H1 (cell line): ENCODE data around the gene PRR5. TPM values are rescaled to one million over a fixed set of nuclear protein-coding genes. Genes with fewer than 3 reads are reported as not detected.

ENCODE experiments used
- CHD7 ChIP-seq: fragments of 300-600 bp; sonication (generic); IDR thresholded peaks from 2 replicates; pipeline ENCODE4 v1.7.1; 2012; ENCODE audit warnings: low read length, moderate library complexity, mild to moderate bottlenecking, inconsistent platforms; ENCODE audit not compliant: insufficient replicate concordance
- HDAC2 ChIP-seq, 2 experiments: fragments of 300-600 bp in 1 of 2; sonication (generic) in 1 of 2; IDR thresholded peaks; 2 replicates each; pipeline ENCODE4 v1.6.1; 2011 to 2012; ENCODE audit warnings: low read depth in 2 of 2, low read length in 2 of 2, mild to moderate bottlenecking in 2 of 2, moderate library complexity in 2 of 2, borderline replicate concordance in 1 of 2, inconsistent platforms in 1 of 2
- NANOG ChIP-seq: IDR thresholded peaks from 2 replicates; pipeline ENCODE4 v1.6.1; 2011; ENCODE audit warnings: low read length, low read depth, mild to moderate bottlenecking, inconsistent platforms; ENCODE audit not compliant: insufficient read depth, poor library complexity, severe bottlenecking
- PHF8 ChIP-seq: fragments of 200-600 bp; sonication (generic); conservative IDR thresholded peaks from 2 replicates; pipeline ENCODE4 v1.7.1; 2012; ENCODE audit warnings: low read depth, mild to moderate bottlenecking, inconsistent platforms, low read length, moderate library complexity
- POU5F1 ChIP-seq: IDR thresholded peaks from 2 replicates; pipeline ENCODE4 v1.6.1; 2011; ENCODE audit warnings: low read depth, mild to moderate bottlenecking, low read length, moderate library complexity
- SIN3A ChIP-seq, 2 experiments: IDR thresholded peaks in 1 of 2; conservative IDR thresholded peaks in 1 of 2; 2 replicates each; pipeline ENCODE4 v1.6.1; 2011 to 2012; ENCODE audit warnings: low read length in 2 of 2, improper control_type of control experiment in 1 of 2, low read depth in 1 of 2, mild to moderate bottlenecking in 1 of 2
- TEAD4 ChIP-seq: IDR thresholded peaks from 2 replicates; pipeline ENCODE4 v1.6.1; 2012; ENCODE audit warnings: low read depth, low read length, inconsistent platforms, mixed read lengths
- polyA plus RNA-seq, 7 experiments: library from polyadenylated mRNA; depleted of rRNA in 3 of 7; stranded (reverse) in 5 of 7; unstranded in 2 of 7; fragments of >200 nt in 5 of 7; fragments of 200-250 nt in 2 of 7; gene quantifications; 1 replicate in 5 of 7; 2 replicates in 1 of 7; 4 replicates in 1 of 7; pipeline versions ENCODE4 v1.2.1 to v1.2.3, GENCODE V29; 2011 to 2013; ENCODE audit warnings: missing spikeins in 2 of 7, mixed read lengths in 2 of 7
- total RNA-seq: library from RNA; stranded (reverse); fragmentation: NEBNext Ultra II Directional; extraction: Animal tissue kit (Norgen Biotek cat#: 25700); gene quantifications from 2 replicates; pipeline ENCODE4 v1.2.1, GENCODE V29; 2021

The PRR5 gene
- total and polyA plus RNA-seq, 2 of the 8 experiments (the other 6 are each of a cell fraction or from before 2014, with no cell fraction given), result 16.5 to 25.7 TPM

GRCh38 chr22:44707752-44708151 is 5.7 kb downstream of the PRR5 start (continued):
- no peak for TF ChIP-seq CHD7
- TF ChIP-seq SIN3A (conservative IDR thresholded peaks at IDR 0.05 in 1 of 2, IDR thresholded peaks at IDR 0.05 in 1 of 2; ENCODE audit: low read depth in 1 of 2, low read length in 2 of 2), result no peak
- TF ChIP-seq TEAD4, result no peak
- no peak for TF ChIP-seq NANOG
- TF ChIP-seq PHF8, result no peak
- TF ChIP-seq HDAC2 (IDR thresholded peaks at IDR 0.05; ENCODE audit: borderline replicate concordance in 1 of 2, low read depth in 2 of 2, low read length in 2 of 2), result no peak
- no peak for TF ChIP-seq POU5F1
